HG02623 (cell line): ENCODE data around the gene TEPSIN.
"Not testable (repeated sequence)": the region's sequence is repeated elsewhere in the genome, so short reads cannot be mapped to it uniquely, and the experiment has no call there.

Experiments
- ATAC-seq: cut with Tn5 transposase; IDR thresholded peaks from one replicate; pipeline ENCODE4 v1.9.1; 2021; ENCODE audit warnings: moderate library complexity; ENCODE audit not compliant: unreplicated experiment

The TEPSIN gene

DNA sequence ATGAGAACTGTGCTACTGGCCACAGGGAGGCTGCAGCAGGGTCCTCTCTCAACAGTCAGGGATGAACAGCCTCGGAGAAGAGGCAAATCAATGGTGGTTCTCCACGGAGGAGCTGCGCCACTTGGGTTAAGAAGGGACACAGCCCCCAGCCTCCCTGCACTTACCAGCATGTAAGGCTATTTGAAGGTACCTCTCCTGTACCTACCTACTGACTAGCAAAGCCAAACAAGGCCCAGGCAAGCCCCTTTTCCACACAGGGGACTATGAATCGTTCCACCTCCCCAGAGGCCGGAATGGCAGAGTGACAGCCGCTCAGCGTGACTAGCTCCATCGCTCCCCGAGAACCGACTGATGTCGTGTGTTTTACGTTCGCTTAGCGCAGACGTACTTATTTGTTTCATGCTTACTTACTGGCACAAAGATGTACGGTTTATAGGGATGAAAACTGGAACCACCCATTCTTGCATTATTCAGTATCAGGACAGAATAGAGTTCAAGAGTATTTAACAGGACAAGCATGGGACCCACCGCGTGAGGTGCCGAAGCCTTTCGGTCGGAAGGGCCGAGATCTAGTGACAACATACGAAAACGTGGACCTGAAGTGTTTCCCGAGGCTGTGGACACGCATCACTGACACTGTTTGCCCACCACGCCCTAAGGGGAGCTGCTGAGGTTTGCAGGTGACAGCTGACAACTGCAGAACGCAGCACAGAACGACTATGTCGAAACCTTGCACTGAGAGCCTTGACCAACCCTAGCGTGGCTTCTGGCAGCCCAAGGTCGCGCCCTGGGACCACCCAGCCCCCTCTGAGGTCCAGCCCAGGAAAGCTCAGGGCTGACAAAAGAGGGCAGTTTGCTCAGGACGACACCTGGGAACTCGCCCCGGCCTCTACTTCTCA lies 1.0 kb downstream of the TEPSIN start:
- no peak for ATAC-seq

DNA sequence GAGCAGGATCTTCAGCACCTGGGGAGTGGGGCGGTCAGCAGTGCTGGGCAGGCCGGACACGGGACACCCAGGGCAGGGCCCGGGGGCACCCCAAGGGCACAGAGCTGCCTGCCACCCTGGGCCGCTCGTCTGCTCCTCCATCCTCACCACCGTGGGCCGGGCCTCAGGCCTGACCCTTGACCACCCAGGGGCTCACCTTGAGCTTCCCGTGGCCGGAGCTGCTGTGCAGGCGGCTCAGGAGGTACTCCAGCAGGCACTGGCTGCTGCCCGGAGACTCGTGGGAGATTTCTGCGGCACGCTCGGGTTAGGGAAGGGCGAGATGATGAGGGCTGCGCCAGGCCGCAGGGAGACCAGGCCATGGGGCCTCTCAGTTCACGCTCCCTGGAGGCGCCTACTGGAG lies 2.1 kb downstream of the TEPSIN start:
- ATAC-seq, result no peak

- no peak for ATAC-seq
Observed at GRCh38 chr17:81235822-81236740, 2.8 kb downstream of the TEPSIN start.

GRCh38 chr17:81234940-81235821 lies 3.7 kb downstream of the TEPSIN start:
- ATAC-seq, result no peak

GRCh38 chr17:81234506-81234855 lies 4.4 kb downstream of the TEPSIN start:
- ATAC-seq, result no peak

DNA sequence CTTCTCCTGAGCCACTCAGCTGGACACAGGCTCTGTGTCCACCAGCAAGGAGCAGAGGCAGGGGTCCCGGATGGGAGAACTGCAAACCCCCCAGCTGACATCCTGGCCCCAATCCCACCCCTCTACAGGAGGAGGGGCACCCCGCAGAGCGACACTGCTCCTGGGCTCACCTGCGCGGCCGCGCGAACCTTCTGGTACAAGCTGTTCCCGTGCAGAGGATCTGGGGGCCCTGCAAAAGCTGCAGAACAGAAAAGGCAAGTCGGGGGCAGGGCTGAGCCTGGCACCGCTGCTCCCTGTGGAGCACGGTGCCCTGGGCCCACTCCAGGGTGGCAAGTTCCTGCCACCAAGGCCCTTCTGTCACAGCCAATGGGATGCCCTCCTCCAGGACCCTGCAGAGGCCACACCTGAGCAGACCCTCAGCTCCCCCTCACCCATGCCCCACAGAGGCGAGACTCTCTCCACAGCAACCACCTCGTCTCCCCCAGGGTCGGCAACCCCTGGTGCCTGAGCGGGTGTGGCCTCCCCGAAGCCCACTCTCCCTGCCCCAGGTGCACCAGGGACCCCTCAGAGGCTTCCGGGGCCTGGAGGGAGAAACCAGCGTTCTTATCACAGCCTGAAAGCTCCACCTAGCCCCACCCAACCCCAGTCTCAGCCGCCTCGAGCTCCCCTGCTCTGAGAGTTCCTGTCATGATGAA lies 4.9 kb downstream of the TEPSIN start:
- ATAC-seq, result no peak

- ATAC-seq, result no peak
Observed at GRCh38 chr17:81233316-81233715, 5.5 kb downstream of the TEPSIN start.

DNA sequence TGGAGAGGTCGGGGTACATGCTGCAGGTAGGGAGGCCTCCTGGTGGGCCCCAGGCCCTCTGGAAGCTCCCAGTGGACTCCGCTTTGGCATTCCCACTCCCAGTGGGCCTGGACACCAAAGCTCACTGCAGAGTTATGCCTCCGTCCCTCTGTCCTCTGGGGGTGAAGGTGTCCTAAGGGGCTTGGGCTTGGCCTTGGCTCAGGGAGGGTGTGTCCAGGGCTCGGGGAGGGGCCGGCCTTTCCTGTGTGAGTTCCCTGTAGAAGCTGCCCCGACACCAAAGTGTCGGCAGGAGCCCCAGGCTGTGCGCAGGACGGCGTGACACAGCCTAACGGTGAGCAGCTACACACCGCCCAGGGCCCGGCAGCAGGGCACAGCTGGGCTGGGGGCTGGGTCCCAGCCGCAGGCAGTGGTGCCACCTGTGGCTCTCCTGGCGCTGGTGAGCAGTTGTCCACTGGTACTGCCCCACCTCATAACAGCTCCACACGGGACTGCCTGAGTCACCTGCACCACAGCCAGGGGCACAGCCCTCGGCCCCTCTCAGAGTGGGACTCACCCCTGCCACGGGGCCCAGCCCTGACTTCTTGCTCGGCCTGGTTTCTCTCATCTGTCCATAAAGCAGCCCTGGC lies 6.1 kb downstream of the TEPSIN start:
- no peak for ATAC-seq

- no peak for ATAC-seq
Observed at GRCh38 chr17:81231766-81232581, 6.9 kb downstream of the TEPSIN start.

DNA sequence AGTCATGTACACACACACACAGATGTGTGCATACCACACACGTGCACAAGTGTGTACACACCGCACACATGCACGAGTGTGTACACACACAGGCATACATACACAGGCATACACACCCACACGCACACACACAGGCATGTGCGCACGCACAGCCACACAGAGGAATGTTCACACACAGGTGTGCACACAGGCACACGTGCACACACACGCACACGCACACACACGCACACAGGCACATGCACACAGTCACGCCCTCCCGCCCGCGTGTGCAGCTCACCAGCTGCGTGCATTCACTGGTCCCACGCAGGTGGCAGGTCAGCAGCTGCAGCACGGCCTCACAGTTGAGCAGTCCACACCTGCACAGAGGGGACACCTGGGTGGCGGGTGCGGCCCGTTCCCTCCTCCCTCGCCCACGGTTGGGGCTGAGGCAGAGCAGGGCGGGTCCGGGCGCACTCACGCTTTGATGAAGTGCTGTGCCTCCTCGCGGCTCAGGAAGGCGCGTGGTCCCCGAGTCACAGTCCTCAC lies 7.7 kb downstream of the TEPSIN start:
- no peak for ATAC-seq

GRCh38 chr17:81230043-81230820 lies 8.6 kb downstream of the TEPSIN start:
- ATAC-seq, result no peak

- no peak for ATAC-seq
Observed at GRCh38 chr17:81229666-81229920, 9.3 kb downstream of the TEPSIN start.

GRCh38 chr17:81228834-81229665 lies 9.8 kb downstream of the TEPSIN start:
- ATAC-seq, result no peak

DNA sequence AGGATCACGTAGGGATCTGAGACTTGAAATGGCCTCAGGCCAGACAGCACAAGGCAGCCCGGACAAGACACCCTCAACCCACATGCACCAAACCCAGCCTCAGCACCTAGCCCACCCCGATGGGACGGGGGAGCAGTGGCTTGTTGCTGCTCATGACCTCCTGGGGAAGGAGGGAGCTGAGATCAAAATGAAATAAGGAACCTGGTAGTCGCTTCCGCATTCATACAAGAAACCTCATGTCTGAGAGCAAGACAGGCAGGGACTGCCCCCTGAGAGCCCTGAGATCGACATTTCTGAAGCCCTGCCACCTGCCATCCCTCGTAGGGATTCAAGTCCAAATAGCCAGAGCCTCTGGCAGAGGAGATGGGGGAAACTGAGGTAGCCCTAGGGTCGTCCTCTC lies 10.4 kb downstream of the TEPSIN start:
- ATAC-seq, result no peak

DNA sequence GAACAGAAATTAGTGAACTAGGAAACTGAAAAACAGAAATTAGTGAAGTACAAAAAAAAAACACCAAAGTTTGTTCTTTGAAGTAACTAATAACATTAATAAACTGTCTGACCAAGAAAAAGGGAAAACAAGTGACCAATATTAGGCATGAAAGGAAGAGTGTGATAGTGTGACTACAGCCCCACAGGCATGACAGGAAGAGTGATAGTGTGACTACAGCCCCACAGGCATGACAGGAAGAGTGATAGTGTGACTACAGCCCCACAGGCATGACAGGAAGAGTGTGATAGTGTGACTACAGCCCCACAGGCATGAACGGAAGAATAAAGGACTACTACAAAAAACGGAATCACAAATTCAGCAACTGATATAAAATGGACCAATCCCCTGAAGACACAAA lies 11.2 kb downstream of the TEPSIN start:
- not testable (repeated sequence) for ATAC-seq

GRCh38 chr17:81223762-81224130 lies 15.1 kb downstream of the TEPSIN start:
- ATAC-seq, result no peak
